ENCODE data around the gene ASIP.
"Not testable (repeated sequence)": the region's sequence is repeated elsewhere in the genome, so short reads cannot be mapped to it uniquely, and the experiment has no call there.

DNA sequence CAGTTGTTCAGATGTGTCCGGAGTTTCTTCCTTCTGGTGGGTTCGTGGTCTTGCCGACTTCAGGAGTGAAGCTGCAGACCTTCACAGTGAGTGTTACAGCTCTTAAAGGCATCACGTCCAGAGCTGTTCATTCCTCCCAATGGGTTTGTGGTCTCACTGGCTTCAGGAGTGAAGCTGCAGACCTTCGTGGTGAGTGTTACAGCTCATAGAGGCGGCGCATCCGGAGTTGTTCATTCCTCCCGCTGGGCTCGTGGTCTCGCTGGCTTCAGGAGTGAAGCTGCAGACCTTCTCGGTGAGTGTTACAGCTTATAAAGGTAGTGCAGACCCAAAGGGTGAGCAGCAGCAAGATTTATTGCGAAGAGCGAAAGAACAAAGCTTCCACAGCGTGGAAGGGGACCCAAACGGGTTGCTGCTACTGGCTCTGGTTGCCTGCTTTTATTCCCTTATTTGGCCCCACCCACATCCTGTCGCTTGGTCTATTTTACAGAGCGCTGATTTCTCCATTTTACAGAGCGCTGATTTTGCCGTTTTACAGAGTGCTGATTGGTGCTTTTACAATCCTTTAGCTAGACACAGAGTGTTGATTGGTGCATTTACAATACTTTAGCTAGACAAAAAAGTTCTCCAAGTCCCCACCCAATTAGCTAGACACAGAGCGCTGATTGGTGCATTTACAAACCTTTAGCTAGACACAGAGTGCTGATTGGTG is 35.9 kb upstream of the ASIP start:
- TF ChIP-seq EZH2 (IDR thresholded peaks at IDR 0.05; ENCODE audit: low read length); CTCF (optimal IDR thresholded peaks at IDR 0.05 in 1 of 3, IDR thresholded peaks at IDR 0.05 in 1 of 3, conservative IDR thresholded peaks at IDR 0.05 in 1 of 3; ENCODE audit: extremely low read depth in 1 of 3, insufficient read depth in 2 of 3, low read length in 3 of 3): not testable (repeated sequence)

Measured in keratinocyte (primary cell).